Activated CD4-positive, alpha-beta T cell treated with anti-CD3 and anti-CD28 coated beads, Interleukin-10, Interleukin-2, amounts not matched to agents 100 ng/mL and 50 ng/mL, durations not matched to agents 16 hours and 8 hours (primary cell): Measurements from ENCODE around the gene TRIM29.

Experiments used
- DNase-seq: peaks from one replicate; pipeline ENCODE4 v3.0.0-alpha.2; 2020

Gene TRIM29

GRCh38 chr11:120090411-120090810 is 47.5 kb downstream of the TRIM29 start:
- DNase-seq, result no peak

- no peak for DNase-seq
These were observed 48.6 kb downstream of the TRIM29 start for GRCh38 chr11:120089036-120090001.

GRCh38 chr11:120088056-120088455 is 49.9 kb downstream of the TRIM29 start:
- no peak for DNase-seq

GRCh38 chr11:120086651-120087050 is 51.3 kb downstream of the TRIM29 start:
- no peak for DNase-seq

- no peak for DNase-seq
These were observed 57.9 kb downstream of the TRIM29 start for GRCh38 chr11:120079750-120080610.

- DNase-seq, result no peak
These were observed 59.5 kb downstream of the TRIM29 start for GRCh38 chr11:120078397-120078796.

- DNase-seq, result no peak
These were observed 63.8 kb downstream of the TRIM29 start for GRCh38 chr11:120074076-120074475.

GRCh38 chr11:120073196-120073595 is 64.7 kb downstream of the TRIM29 start:
- DNase-seq, result no peak

GRCh38 chr11:120068114-120068573 is 69.8 kb downstream of the TRIM29 start:
- DNase-seq, result no peak

GRCh38 chr11:120067438-120068113 is 70.3 kb downstream of the TRIM29 start:
- DNase-seq, result no peak

GRCh38 chr11:120066738-120067437 is 71.0 kb downstream of the TRIM29 start:
- no peak for DNase-seq

- DNase-seq, result no peak
These were observed 72.0 kb downstream of the TRIM29 start for GRCh38 chr11:120065876-120066275.

- DNase-seq, result no peak
These were observed 72.7 kb downstream of the TRIM29 start for GRCh38 chr11:120065176-120065575.

- DNase-seq, result no peak
These were observed 73.6 kb downstream of the TRIM29 start for GRCh38 chr11:120064341-120064740.

GRCh38 chr11:120063686-120064340 is 74.1 kb downstream of the TRIM29 start:
- DNase-seq, result no peak

GRCh38 chr11:120062561-120062930 is 75.4 kb downstream of the TRIM29 start:
- DNase-seq, result no peak

GRCh38 chr11:120061761-120062560 is 76.0 kb downstream of the TRIM29 start:
- DNase-seq, result no peak
